Heart right ventricle (tissue), 16 donors: Measurements from ENCODE around the gene CASP9. TPM values are rescaled to one million over a fixed set of nuclear protein-coding genes. Genes with fewer than 3 reads are reported as not detected.
"Not testable (repeated sequence)": the region's sequence is repeated elsewhere in the genome, so short reads cannot be mapped to it uniquely, and the experiment has no call there.

Experiments used
- ATAC-seq, 8 donors: fragments of 200-7000 bp; cut with Tn5 transposase; one replicate each; pipeline ENCODE4 v1.9.1; 2020; ENCODE audit warnings: mild to moderate bottlenecking in 8 of 8, moderate library complexity in 8 of 8, moderate number of reproducible peaks in 1 of 8
- DNase-seq, 2 donors: peaks; one replicate each; pipeline ENCODE4 v3.0.0-alpha.2; 2020
- H3K27ac ChIP-seq, 10 donors: fragments of 200-600 bp; sonication (generic) in 2 of 10; one replicate each; pipeline versions ENCODE4 v1.5.0 to v1.8.0; 2020 to 2022; ENCODE audit warnings: mild to moderate bottlenecking in 3 of 10
- H3K27me3 ChIP-seq, 7 donors: fragments of 200-600 bp; one replicate each; pipeline ENCODE4 v1.8.0; 2021 to 2022; ENCODE audit warnings: mild to moderate bottlenecking in 2 of 7
- H3K36me3 ChIP-seq, 9 donors: fragments of 200-600 bp; sonication (generic) in 1 of 9; one replicate each; pipeline versions ENCODE4 v1.5.0 to v1.8.0; 2020 to 2022; ENCODE audit warnings: mild to moderate bottlenecking in 2 of 9
- H3K4me1 ChIP-seq, 9 donors: fragments of 200-600 bp; sonication (generic) in 1 of 9; one replicate each; pipeline versions ENCODE4 v1.5.0 to v1.8.0; 2020 to 2022; ENCODE audit warnings: mild to moderate bottlenecking in 4 of 9
- H3K4me3 ChIP-seq, 10 donors: fragments of 200-600 bp; sonication (generic) in 2 of 10; one replicate each; pipeline versions ENCODE4 v1.5.0 to v1.8.0; 2020 to 2022; ENCODE audit warnings: mild to moderate bottlenecking in 7 of 10, moderate library complexity in 2 of 10
- H3K9me3 ChIP-seq, 11 donors: fragments of 200-600 bp in 10 of 11; sonication (generic) in 2 of 11; one replicate each; pipeline versions ENCODE4 v1.5.0 to v1.8.0; 2013 to 2022; ENCODE audit warnings: mild to moderate bottlenecking in 2 of 11, control low read depth in 1 of 11, moderate library complexity in 1 of 11
- CTCF ChIP-seq, 9 donors: fragments of 200-600 bp; sonication (generic) in 2 of 9; IDR thresholded peaks; one replicate each; pipeline versions ENCODE4 v1.5.0 to v1.8.0; 2021 to 2022; ENCODE audit warnings: antibody characterized with exemption in 9 of 9, mild to moderate bottlenecking in 5 of 9, moderate library complexity in 1 of 9
- WGBS, 2 donors: extraction: QIAGEN DNeasy Blood & Tissue Kit; methylation state at CpG; one replicate each; pipeline ENCODE4 v1.1.7; 2013; ENCODE audit warnings: inconsistent platforms in 1 of 2; 5-methylcytosine and 5-hydroxymethylcytosine counted together
- intact Hi-C, 10 donors: fragments of 100-400 bp; cut with DNase I; formaldehyde crosslinking; loops; one replicate each; pipeline versions ENCODE4 v1.11.1 to v1.14.2; 2022
- polyA plus RNA-seq, 2 donors: library from polyadenylated mRNA; stranded (reverse); fragments of 200-250 nt; gene quantifications; one replicate each; pipeline ENCODE4 v1.2.3, GENCODE V29; 2013
- total RNA-seq, 10 donors: library from RNA; stranded (reverse); fragmentation: NEBNext Ultra II Directional in 3 of 10; extraction: Animal tissue kit (Norgen Biotek cat#: 25700) in 3 of 10; gene quantifications; one replicate each; pipeline versions ENCODE4 v1.2.1 to v1.2.4, GENCODE V29; 2021 to 2023
- donor health status: Arrhythmogenic right ventricular cardiomyopathy.
- donor health status: ischemic (EF 13 %, LVEDD 7.1; RV severe dilation, severe dysfunction).
- donor health status: healthy with polysubstance abuse.
- donor health status: DM: no; HTN: yes; CAD: no.
- donor health status: DM: no; HTN: no; CAD: no.
- donor health status: ischemic (EF 25% LVEDD 6.9; RV normal size, moderate dysfunction).
- donor health status: ischemic (EF 25% LVEDD 5.7; RV mildly dilated, moderate dysfunction).
- donor health status: healthy.
- donor health status: DM: yes; HTN: yes; CAD: no.
- donor health status: Ischemic cardiomyopathy.
- donor health status: ischemic (EF 35%, LVEDD 5.7; RV mildly dilated, moderate dysfunction).
- donor health status: nonischemic (EF 11% LVEDD 7.7; RV severe dilation, severe dysfunction).
- donor health status: DM: yes; HTN: yes; CAD: no.
- donor health status: PGD.
- donor health status: ischemic (EF 29% LVEDD 5.4; RV normal size, mild dysfunction).
- donor health status: nonischemic (EF 23%, LVEDD 6.1; RV moderate dilation, normal function).

Gene CASP9
- total and polyA plus RNA-seq, 12 donors, result 8.6 to 22.2 (median 14.3) TPM

DNA sequence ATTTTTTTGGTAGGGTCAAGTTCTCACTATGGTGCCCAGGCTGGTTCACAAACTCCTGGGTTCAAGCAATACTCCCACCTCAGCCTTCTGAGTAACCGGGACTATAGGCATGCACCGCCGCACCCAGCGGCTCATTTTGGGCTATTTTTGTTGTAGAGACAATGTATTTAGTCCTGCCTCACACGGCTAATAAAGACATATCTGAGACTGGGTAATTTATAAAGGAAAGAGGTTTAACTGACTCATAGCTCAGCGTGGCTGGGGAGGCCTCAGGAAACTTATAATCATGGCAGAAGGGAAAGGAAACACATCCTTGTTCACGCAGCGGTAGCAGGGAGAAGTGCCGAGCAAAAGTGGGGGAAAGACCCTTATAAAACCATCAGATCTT, 63.3 kb downstream of the CASP9 start:
- WGBS, 2 donors, result 78 to 83% methylated on average over 9 of the region's 9 CpGs
- no peak overlapping the region for H3K27ac ChIP-seq
- H3K4me3 ChIP-seq, result no peak overlapping the region
- ATAC-seq, result no peak
- no peak for TF ChIP-seq CTCF (IDR thresholded peaks at IDR 0.05)
- no peak for DNase-seq
- no peaks in the 10 kb centered on the region for H3K27me3 ChIP-seq
- H3K36me3 ChIP-seq, result no peaks in the 10 kb centered on the region
- no peaks in the 10 kb centered on the region for H3K9me3 ChIP-seq
- peaks cover 0 to 17% (median 0%) of the 10 kb centered on the region in 9 donors for H3K4me1 ChIP-seq
- intact Hi-C loops, result no loop called here

- DNase-seq (no peak), ATAC-seq (no peak)
- Histone ChIP-seq H3K4me3 (no peak overlapping the region), H3K9me3 (no peaks in the 10 kb centered on the region), H3K27me3 (no peaks in the 10 kb centered on the region), H3K36me3 (no peaks in the 10 kb centered on the region), H3K4me1 (peaks cover 0 to 15% (median 0%) of the 10 kb centered on the region in 9 donors), H3K27ac (no peak overlapping the region)
- TF ChIP-seq CTCF (IDR thresholded peaks at IDR 0.05), result no peak
- 57 to 66% methylated on average over 10 of the region's 10 CpGs for WGBS, 2 donors
- intact Hi-C loops, result no loop called here
Measured at GRCh38 chr1:15459771-15460707, 64.0 kb downstream of the CASP9 start.

DNA sequence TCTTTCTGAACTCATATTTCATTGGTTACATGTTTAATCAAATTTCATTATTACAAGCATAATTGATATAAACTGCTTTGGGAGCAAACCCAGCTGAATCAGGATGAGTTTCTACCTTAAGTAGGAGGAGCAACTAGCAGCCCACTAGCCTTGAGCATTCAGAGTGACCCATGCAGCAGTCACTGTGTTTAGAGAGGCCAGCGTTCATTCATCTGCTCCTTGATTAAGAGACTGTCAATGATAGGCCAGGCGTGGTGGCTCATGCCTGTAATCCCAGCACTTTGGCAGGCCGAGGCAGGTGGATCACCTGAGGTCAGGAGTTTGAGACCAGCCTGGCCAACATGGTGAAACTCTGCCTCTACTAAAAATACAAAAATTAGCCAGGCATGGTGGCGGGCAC, 65.6 kb downstream of the CASP9 start:
- DNase-seq, intact Hi-C loops: not testable (repeated sequence)
- 79 to 82% methylated on average over 4 of the region's 4 CpGs for WGBS, 2 donors

DNA sequence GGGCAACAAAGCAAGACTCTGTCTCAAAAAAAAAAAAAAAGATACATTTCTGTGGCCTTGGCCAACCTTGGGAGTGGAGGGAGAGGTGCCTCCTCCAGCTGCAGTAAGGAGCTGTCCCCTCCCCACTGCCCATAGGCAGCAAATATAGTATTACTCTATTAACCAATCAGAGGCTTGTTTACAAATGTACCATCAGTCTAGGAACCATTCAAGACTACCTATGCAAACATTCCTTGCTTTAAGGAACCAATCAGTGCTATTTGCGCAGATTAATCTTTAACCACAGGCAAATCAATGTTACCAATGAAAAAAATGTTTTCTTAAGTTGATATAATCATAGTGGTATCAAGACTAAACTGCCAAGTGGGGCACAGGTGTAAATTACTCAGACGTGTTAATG, 66.4 kb downstream of the CASP9 start:
- intact Hi-C loops, result no loop called here
- H3K36me3 ChIP-seq, result no peaks in the 10 kb centered on the region
- no peaks in the 10 kb centered on the region for H3K9me3 ChIP-seq
- no peak for TF ChIP-seq CTCF (IDR thresholded peaks at IDR 0.05)
- ATAC-seq (no peak), DNase-seq (no peak)
- no peaks in the 10 kb centered on the region for H3K27me3 ChIP-seq
- WGBS, 2 donors, result 87 to 90% methylated on average over 2 of the region's 2 CpGs
- H3K4me3 ChIP-seq, result no peak overlapping the region
- H3K27ac ChIP-seq, result no peak overlapping the region
- peaks cover 0 to 4% (median 0%) of the 10 kb centered on the region in 9 donors for H3K4me1 ChIP-seq

More for the DNA sequence above, 65.6 kb downstream of the CASP9 start:
- H3K4me3 ChIP-seq, H3K9me3 ChIP-seq, H3K4me1 ChIP-seq, H3K27me3 ChIP-seq, H3K36me3 ChIP-seq, ATAC-seq, H3K27ac ChIP-seq: not testable (repeated sequence)
